IMR-90 (cell line): ENCODE data around the gene PRSS22. TPM values are rescaled to one million over a fixed set of nuclear protein-coding genes. Genes with fewer than 3 reads are reported as not detected.

Experiments used
- ATAC-seq: fragments of 200-7000 bp; cut with Tn5 transposase; 2 replicates; pipeline ENCODE4 v1.9.1; 2020; ENCODE audit warnings: low read depth, mild to moderate bottlenecking, moderate library complexity
- BruUV-seq: library from RNA; stranded (reverse); fragments of 400-500 nt; replicated peaks from 2 replicates; lab custom pipeline; 2021; lab: Mats Ljungman, UMichigan
- CTCF ChIA-PET: fragments of 300-600 bp; formaldehyde crosslinking; extraction: SDS; loops from one replicate; lab custom pipeline; 2021; ENCODE audit warnings: antibody characterized with exemption; lab: Yijun Ruan, JAX
- POLR2A ChIA-PET: fragments of 300-600 bp; sonication (Branson Sonifier 250); formaldehyde crosslinking; loops from one replicate; lab custom pipeline; 2022; ENCODE audit warnings: antibody characterized with exemption; ENCODE audit not compliant: unreplicated experiment; lab: Charles Lee
- DNase-seq: peaks from one replicate; pipeline ENCODE4 v3.0.0; 2013
- H2AFZ ChIP-seq: replicated peaks from 2 replicates; pipeline ENCODE3; 2013; ENCODE audit warnings: low read length, mild to moderate bottlenecking; ENCODE audit not compliant: poor library complexity
- H2AK5ac ChIP-seq: 2 replicates; pipeline ENCODE4 v1.6.1; 2013; ENCODE audit warnings: low read depth, low read length, inconsistent platforms
- H2AK9ac ChIP-seq: replicated peaks from 2 replicates; pipeline ENCODE3; 2013; ENCODE audit warnings: mild to moderate bottlenecking, low read depth, low read length, moderate library complexity; ENCODE audit not compliant: poor library complexity
- H2BK120ac ChIP-seq: 2 replicates; pipeline ENCODE4 v1.6.1; 2013; ENCODE audit warnings: low read depth, low read length, inconsistent platforms
- H2BK15ac ChIP-seq: 3 replicates; pipeline ENCODE4 v1.6.1; 2013; ENCODE audit warnings: low read depth, low read length, inconsistent platforms
- H2BK20ac ChIP-seq: 2 replicates; pipeline ENCODE4 v1.6.1; 2013; ENCODE audit warnings: low read depth, mild to moderate bottlenecking, inconsistent platforms, low read length, moderate library complexity
- H2BK5ac ChIP-seq: 2 replicates; pipeline ENCODE4 v1.6.1; 2013; ENCODE audit warnings: mild to moderate bottlenecking, low read depth, low read length, inconsistent platforms; ENCODE audit not compliant: poor library complexity, severe bottlenecking
- H3K14ac ChIP-seq: replicated peaks from 2 replicates; pipeline ENCODE4 v1.6.1; 2013; ENCODE audit warnings: low read depth, low read length, inconsistent platforms
- H3K18ac ChIP-seq: 2 replicates; pipeline ENCODE4 v1.6.1; 2013; ENCODE audit warnings: low read depth, low read length, control low read depth
- H3K23ac ChIP-seq: 2 replicates; pipeline ENCODE4 v1.6.1; 2013; ENCODE audit warnings: low read depth, low read length, inconsistent platforms
- H3K27ac ChIP-seq: 2 replicates; pipeline ENCODE4 v1.5.1; 2013; ENCODE audit warnings: mild to moderate bottlenecking, control low read depth, low read length; ENCODE audit not compliant: insufficient read depth
- H3K27me3 ChIP-seq: 2 replicates; pipeline ENCODE4 v1.6.1; 2013; ENCODE audit warnings: low read length; ENCODE audit not compliant: control insufficient read depth, insufficient read depth
- H3K36me3 ChIP-seq: 2 replicates; pipeline ENCODE4 v1.6.1; 2013; ENCODE audit warnings: low read length, mixed read lengths; ENCODE audit not compliant: control insufficient read depth, insufficient read depth
- H3K4ac ChIP-seq: 2 replicates; pipeline ENCODE4 v1.6.1; 2013; ENCODE audit warnings: low read depth, low read length, inconsistent platforms
- H3K4me1 ChIP-seq: 2 replicates; pipeline ENCODE4 v1.6.1; 2013; ENCODE audit warnings: low read length, mixed read lengths; ENCODE audit not compliant: control insufficient read depth, insufficient read depth
- H3K4me2 ChIP-seq: 2 replicates; pipeline ENCODE4 v1.6.1; 2013; ENCODE audit warnings: low read depth, mild to moderate bottlenecking, control low read depth, low read length, moderate library complexity
- H3K4me3 ChIP-seq: 2 replicates; pipeline ENCODE4 v1.5.1; 2013; ENCODE audit warnings: low read depth, mild to moderate bottlenecking, control low read depth, low read length, moderate library complexity; ENCODE audit not compliant: insufficient read depth
- H3K56ac ChIP-seq: 2 replicates; pipeline ENCODE4 v1.6.1; 2013; ENCODE audit warnings: low read length, inconsistent platforms; ENCODE audit not compliant: insufficient read depth; ENCODE audit errors: extremely low read depth
- H3K79me1 ChIP-seq, 2 experiments: 2 replicates each; pipeline ENCODE4 v1.6.1; 2013; ENCODE audit warnings: low read length in 2 of 2, inconsistent platforms in 1 of 2, low read depth in 1 of 2
- H3K9ac ChIP-seq: 2 replicates; pipeline ENCODE4 v1.6.1; 2013; ENCODE audit warnings: low read depth, low read length, control low read depth
- H3K9me1 ChIP-seq: 2 replicates; pipeline ENCODE4 v1.6.1; 2013; ENCODE audit warnings: low read length, inconsistent platforms; ENCODE audit not compliant: insufficient read depth
- H3K9me3 ChIP-seq: 2 replicates; pipeline ENCODE4 v1.6.1; 2013; ENCODE audit warnings: low read length; ENCODE audit not compliant: control insufficient read depth, insufficient read depth
- H4K20me1 ChIP-seq: 2 replicates; pipeline ENCODE4 v1.6.1; 2013; ENCODE audit warnings: low read length, inconsistent platforms; ENCODE audit not compliant: insufficient read depth
- H4K5ac ChIP-seq: 2 replicates; pipeline ENCODE4 v1.6.1; 2013; ENCODE audit warnings: mild to moderate bottlenecking, low read depth, low read length, control low read depth
- H4K8ac ChIP-seq, 2 experiments: 2 replicates each; pipeline ENCODE4 v1.6.1; 2013; ENCODE audit warnings: low read depth in 2 of 2, low read length in 2 of 2, control low read depth in 1 of 2, inconsistent platforms in 1 of 2
- H4K91ac ChIP-seq: 2 replicates; pipeline ENCODE4 v1.6.1; 2013; ENCODE audit warnings: low read depth, low read length, inconsistent platforms; ENCODE audit not compliant: insufficient read depth
- BHLHE40 ChIP-seq: fragments of 150-350 bp; IDR thresholded peaks from 2 replicates; pipeline ENCODE4 v1.6.1; 2016; ENCODE audit warnings: mild to moderate bottlenecking, low read depth, low read length
- CEBPB ChIP-seq: IDR thresholded peaks from 2 replicates; pipeline ENCODE4 v1.6.1; 2012; ENCODE audit warnings: low read depth, low read length, improper control_type of control experiment
- CHD1 ChIP-seq: IDR thresholded peaks from 2 replicates; pipeline ENCODE4 v1.6.1; 2012; ENCODE audit warnings: low read depth, low read length, improper control_type of control experiment
- CTCF ChIP-seq: conservative IDR thresholded peaks from 2 replicates; pipeline ENCODE4 v1.5.1; 2012; ENCODE audit warnings: mild to moderate bottlenecking, low read depth, low read length, improper control_type of control experiment
- ELK1 ChIP-seq: fragments of 150-350 bp; IDR thresholded peaks from 2 replicates; pipeline ENCODE4 v1.6.1; 2016; ENCODE audit warnings: low read depth, mild to moderate bottlenecking, low read length, moderate library complexity, borderline replicate concordance
- MAFK ChIP-seq: IDR thresholded peaks from 2 replicates; pipeline ENCODE4 v1.6.1; 2012; ENCODE audit warnings: low read depth, low read length, improper control_type of control experiment
- MAZ ChIP-seq: IDR thresholded peaks from 2 replicates; pipeline ENCODE4 v1.6.1; 2012; ENCODE audit warnings: low read depth, mild to moderate bottlenecking, low read length, improper control_type of control experiment, moderate library complexity, borderline replicate concordance
- MXI1 ChIP-seq: IDR thresholded peaks from 2 replicates; pipeline ENCODE4 v1.6.1; 2012; ENCODE audit warnings: low read depth, mild to moderate bottlenecking, low read length, moderate library complexity, borderline replicate concordance
- NFE2L2 ChIP-seq: fragments of 150-350 bp; IDR thresholded peaks from 2 replicates; pipeline ENCODE4 v1.6.1; 2016; ENCODE audit warnings: low read depth, mild to moderate bottlenecking, low read length
- POLR2A ChIP-seq: IDR thresholded peaks from 2 replicates; pipeline ENCODE4 v1.6.1; 2012; ENCODE audit warnings: mild to moderate bottlenecking, low read depth, low read length
- RCOR1 ChIP-seq: IDR thresholded peaks from 2 replicates; pipeline ENCODE4 v1.6.1; 2012; ENCODE audit warnings: mild to moderate bottlenecking, low read length, improper control_type of control experiment; ENCODE audit not compliant: insufficient replicate concordance
- SMC3 ChIP-seq: fragments of 150-350 bp; IDR thresholded peaks from 2 replicates; pipeline ENCODE4 v1.6.1; 2016; ENCODE audit warnings: low read depth, mild to moderate bottlenecking, antibody characterized with exemption, low read length, moderate library complexity
- whole genome bisulfite sequencing, 2 experiments: methylation state at CpG; one replicate each; pipeline versions ENCODE4 v1.1.5 to v1.1.7; 2013; ENCODE audit warnings: missing lambda C conversion rate in 2 of 2; ENCODE audit not compliant: insufficient read length in 1 of 2; ENCODE audit errors: extremely low coverage in 2 of 2; 5-methylcytosine and 5-hydroxymethylcytosine counted together
- dilution Hi-C: fragments of 300-500 bp; cut with HindIII; formaldehyde crosslinking; loops from one replicate; pipeline ENCODE4 v1.14.3; 2018; ENCODE audit warnings: low sequenced_read_pairs; ENCODE audit not compliant: unreplicated experiment
- in situ Hi-C: fragments of 300-500 bp; cut with MboI; formaldehyde crosslinking; loops from 3 replicates; pipeline ENCODE4 v1.14.3; 2019; ENCODE audit warnings: low sequenced_read_pairs, inconsistent platforms, mixed read lengths
- intact Hi-C: fragments of 100-400 bp; cut with micrococcal nuclease; formaldehyde crosslinking; loops from 2 replicates; pipeline ENCODE4 v1.10.0; 2022
- polyA plus RNA-seq, 3 experiments: library from polyadenylated mRNA; depleted of rRNA; stranded (reverse); fragments of >200 nt; gene quantifications; 2 replicates each; pipeline ENCODE4 v1.2.3, GENCODE V29; 2012; ENCODE audit warnings: low replicate concordance in 1 of 3
- total RNA-seq: library from RNA; depleted of rRNA; stranded (reverse); fragments of >200 nt; gene quantifications from 2 replicates; pipeline ENCODE4 v1.2.3, GENCODE V29; 2012

The PRSS22 gene
- total and polyA plus RNA-seq, 2 of the 4 experiments (the other 2 are of a cell fraction) = not detected

GRCh38 chr16:2852731-2853507, 5.1 kb downstream of the PRSS22 start (continued):
- TF ChIP-seq SMC3 = no peak

DNA sequence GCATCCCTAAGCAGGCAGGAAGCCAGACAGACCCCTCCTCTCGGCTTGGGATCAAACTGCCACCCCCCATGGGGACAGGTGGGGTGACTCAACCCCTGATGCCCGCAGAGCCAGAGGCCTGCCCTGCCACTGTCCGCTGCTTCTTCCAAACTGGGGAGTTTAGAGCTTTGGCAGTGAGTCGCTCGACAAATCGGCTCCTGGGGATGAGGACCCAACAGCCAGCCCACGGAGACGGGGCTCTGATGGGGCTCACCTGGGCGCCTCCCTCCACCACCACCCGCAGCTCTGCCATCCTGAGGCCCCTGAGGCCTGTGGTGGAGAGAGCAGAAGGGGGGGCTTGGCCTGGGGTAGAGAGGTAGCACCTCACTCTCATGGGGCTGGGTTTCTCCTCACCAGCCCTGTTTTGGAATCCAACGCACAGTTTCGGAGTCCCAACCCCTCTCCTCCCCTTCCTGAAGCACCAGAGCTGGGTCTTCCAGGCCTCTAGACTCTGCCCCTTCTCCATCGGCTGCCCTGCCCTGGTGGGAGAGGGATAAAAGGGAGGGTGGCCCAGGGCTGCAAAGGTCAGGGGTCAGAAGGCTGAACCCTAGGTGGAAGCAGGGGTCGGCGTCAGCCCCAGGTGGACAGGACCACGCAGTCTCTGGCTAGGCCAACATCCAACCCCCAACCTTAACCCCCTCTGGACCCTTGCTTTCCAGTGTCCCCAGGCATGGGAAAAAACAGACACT, 5.8 kb downstream of the PRSS22 start:
- ChIA-PET POLR2A (no interaction called here), CTCF (interaction anchor here (1.8 kb wide), 1 partner anchor 13 kb away, joined by 5 read pairs; no protein-coding TSS in a partner anchor)
- peak overlapping the region; percentile 21 for H2AFZ ChIP-seq
- H3K79me1 ChIP-seq = no peaks in the 10 kb centered on the region
- H3K36me3 ChIP-seq = no peaks in the 10 kb centered on the region
- H3K4me1 ChIP-seq = peaks cover under 1% of the 10 kb centered on the region
- no peak overlapping the region for H2BK120ac ChIP-seq
- in situ Hi-C loops = no loop called here
- DNase-seq = no peak
- no peak overlapping the region for H3K23ac ChIP-seq
- no peak overlapping the region for H3K56ac ChIP-seq
- intact Hi-C loops = no loop called here
- no peak overlapping the region for H4K5ac ChIP-seq
- BruUV-seq = no TSS peak
- H2BK15ac ChIP-seq = no peak overlapping the region
- no peak overlapping the region for H3K14ac ChIP-seq
- no peak overlapping the region for H4K8ac ChIP-seq
- H3K4me3 ChIP-seq = no peak overlapping the region
- dilution Hi-C loops = no loop called here
- H3K9me3 ChIP-seq = peaks cover 5% of the 10 kb centered on the region
- H2AK5ac ChIP-seq = no peak overlapping the region
- H2BK20ac ChIP-seq = no peak overlapping the region
- no peak for ATAC-seq
- H3K27ac ChIP-seq = no peak overlapping the region
- peaks cover 1% of the 10 kb centered on the region for H3K9me1 ChIP-seq
- no peak overlapping the region for H2AK9ac ChIP-seq
- H3K27me3 ChIP-seq = peaks cover 12% of the 10 kb centered on the region
- no peak overlapping the region for H3K4me2 ChIP-seq
- H3K4ac ChIP-seq = no peak overlapping the region
- H3K9ac ChIP-seq = no peak overlapping the region
- H3K18ac ChIP-seq = no peak overlapping the region
- 0 out of 2 replicates have a peak, but pooled peaks cover under 1% of the 10 kb centered on the region for H4K20me1 ChIP-seq
- H2BK5ac ChIP-seq = no peak overlapping the region
- H4K91ac ChIP-seq = no peak overlapping the region
- WGBS, 2 experiments = no CpG with 5 or more reads among the region's 16 CpGs
- TF ChIP-seq POLR2A (no peak), RCOR1 (no peak), MAZ (no peak), NFE2L2 (no peak), SMC3 (no peak), CEBPB (no peak), CHD1 (no peak), MXI1 (no peak), BHLHE40 (no peak), CTCF (no peak), ELK1 (no peak), MAFK (no peak)
